Measurements from ENCODE around the gene NOS1AP.

- TF ChIP-seq EP300 (IDR thresholded peaks at IDR 0.05; ENCODE audit: borderline replicate concordance in 1 of 2, low read depth in 1 of 2, low read length in 1 of 2) (no peak), POLR2AphosphoS5 (IDR thresholded peaks at IDR 0.05; ENCODE audit: low read depth, low read length) (no peak), CTCF (IDR thresholded peaks at IDR 0.05) (no peak), GABPA (IDR thresholded peaks at IDR 0.05; ENCODE audit: low read depth) (no peak), ELF1 (IDR thresholded peaks at IDR 0.05) (no peak), REST (IDR thresholded peaks at IDR 0.05; ENCODE audit: low read depth, low read length) (no peak), MAX (IDR thresholded peaks at IDR 0.05; ENCODE audit: low read depth) (no peak), SMC3 (IDR thresholded peaks at IDR 0.05; ENCODE audit: low read depth, low read length) (no peak), RCOR1 (IDR thresholded peaks at IDR 0.05; ENCODE audit: low read length) (no peak), TAF1 (IDR thresholded peaks at IDR 0.05; ENCODE audit: borderline replicate concordance, low read depth, low read length) (no peak)
- TF ChIP-seq, protein P1, sequence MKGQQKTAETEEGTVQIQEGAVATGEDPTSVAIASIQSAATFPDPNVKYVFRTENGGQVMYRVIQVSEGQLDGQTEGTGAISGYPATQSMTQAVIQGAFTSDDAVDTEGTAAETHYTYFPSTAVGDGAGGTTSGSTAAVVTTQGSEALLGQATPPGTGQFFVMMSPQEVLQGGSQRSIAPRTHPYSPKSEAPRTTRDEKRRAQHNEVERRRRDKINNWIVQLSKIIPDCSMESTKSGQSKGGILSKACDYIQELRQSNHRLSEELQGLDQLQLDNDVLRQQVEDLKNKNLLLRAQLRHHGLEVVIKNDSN (IDR thresholded peaks at IDR 0.05; ENCODE audit: borderline replicate concordance, low read depth): no peak
Measured at GRCh38 chr1:162136760-162137159, 67.3 kb downstream of the NOS1AP start.

All from SK-N-SH (cell line).